Breast epithelium (tissue), 3 donors: ENCODE data around the gene RNASEH1.

ENCODE experiments used
- CTCF ChIP-seq, 3 donors: fragments of 450-650 bp; IDR thresholded peaks; one replicate each; pipeline ENCODE4 v1.5.1; 2016 to 2017; ENCODE audit warnings: antibody characterized with exemption in 3 of 3, mild to moderate bottlenecking in 3 of 3, moderate library complexity in 3 of 3
- POLR2A ChIP-seq: fragments of 450-650 bp; IDR thresholded peaks from one replicate; pipeline ENCODE4 v1.6.1; 2016; ENCODE audit warnings: antibody characterized with exemption, mild to moderate bottlenecking, moderate library complexity
- POLR2AphosphoS5 ChIP-seq, 3 donors: sonication (generic); formaldehyde crosslinking; IDR thresholded peaks; one replicate each; pipeline ENCODE4 v1.6.1; 2017; ENCODE audit warnings: antibody characterized with exemption in 3 of 3

GRCh38 chr2:3505771-3506170, 52.4 kb downstream of the RNASEH1 start:
- no peak for TF ChIP-seq CTCF (IDR thresholded peaks at IDR 0.05)
- TF ChIP-seq POLR2A, result no peak
- no peak for TF ChIP-seq POLR2AphosphoS5 (IDR thresholded peaks at IDR 0.05)
